C4-2B (cell line): ENCODE results near the gene RMRP.

Experiments
- H3K27ac ChIP-seq: fragments of 450-650 bp; 2 replicates; pipeline ENCODE4 v1.5.1; 2017
- CTCF ChIP-seq: fragments of 450-650 bp; conservative IDR thresholded peaks from 2 replicates; pipeline ENCODE4 v1.5.1; 2017; ENCODE audit warnings: mild to moderate bottlenecking
- ZFX ChIP-seq: fragments of 450-650 bp; IDR thresholded peaks from 2 replicates; pipeline ENCODE4 v1.6.1; 2017

Gene RMRP

GRCh38 chr9:35690614-35691333, 33.0 kb upstream of the RMRP start:
- TF ChIP-seq CTCF (no peak), ZFX (no peak)
- H3K27ac ChIP-seq, result peak overlapping the region; percentile 56

- H3K27ac ChIP-seq, result peak overlapping the region; percentile 56
- no peak for TF ChIP-seq CTCF
- no peak for TF ChIP-seq ZFX
These were observed 32.4 kb upstream of the RMRP start for GRCh38 chr9:35690294-35690613.

GRCh38 chr9:35689542-35690293, 31.9 kb upstream of the RMRP start, which contains the start of gene TPM2:
Gene TPM2, minus strand, starts transcription at chr9:35689925. Its CDS starts 108 bp downstream, at chr9:35689817.
- H3K27ac ChIP-seq, result peak within 1 kb of the TSS; percentile 56
- TF ChIP-seq ZFX, result no peak
- no peak for TF ChIP-seq CTCF

GRCh38 chr9:35688558-35689541, 31.0 kb upstream of the RMRP start:
- TF ChIP-seq ZFX, result no peak
- H3K27ac ChIP-seq, result no peak overlapping the region

- TF ChIP-seq ZFX (no peak), CTCF (no peak)
- no peak overlapping the region for H3K27ac ChIP-seq
These were observed 30.2 kb upstream of the RMRP start for GRCh38 chr9:35687972-35688557.

- no peak overlapping the region for H3K27ac ChIP-seq
- no peak for TF ChIP-seq CTCF
- no peak for TF ChIP-seq ZFX
These were observed 29.5 kb upstream of the RMRP start for GRCh38 chr9:35687306-35687705.
